BE2C (cell line): ENCODE measurements around the gene PACRG.

Source experiments
- DNase-seq: peaks from one replicate; pipeline ENCODE4 v3.0.0-alpha.2; 2020
- H3K27me3 ChIP-seq: fragments of 250-450 bp; sonication (Bioruptor Pico); 2 replicates; pipeline ENCODE4 v1.5.1; 2020; ENCODE audit warnings: mild to moderate bottlenecking
- H3K36me3 ChIP-seq: fragments of 250-450 bp; sonication (Bioruptor Pico); 2 replicates; pipeline ENCODE4 v1.5.1; 2020; ENCODE audit warnings: mild to moderate bottlenecking
- H3K4me1 ChIP-seq: fragments of 250-450 bp; sonication (Bioruptor Pico); 2 replicates; pipeline ENCODE4 v1.5.1; 2020
- H3K4me3 ChIP-seq: 2 replicates; pipeline ENCODE4 v1.5.1; 2011; ENCODE audit warnings: low read depth, low read length
- H3K9me3 ChIP-seq: fragments of 250-450 bp; sonication (Bioruptor Pico); 2 replicates; pipeline ENCODE4 v1.5.1; 2020
- TF ChIP-seq, protein P1 (sequence below): IDR thresholded peaks from 2 replicates; pipeline ENCODE4 v1.5.1; 2012; ENCODE audit warnings: mild to moderate bottlenecking, low read depth, low read length

Gene PACRG

DNA sequence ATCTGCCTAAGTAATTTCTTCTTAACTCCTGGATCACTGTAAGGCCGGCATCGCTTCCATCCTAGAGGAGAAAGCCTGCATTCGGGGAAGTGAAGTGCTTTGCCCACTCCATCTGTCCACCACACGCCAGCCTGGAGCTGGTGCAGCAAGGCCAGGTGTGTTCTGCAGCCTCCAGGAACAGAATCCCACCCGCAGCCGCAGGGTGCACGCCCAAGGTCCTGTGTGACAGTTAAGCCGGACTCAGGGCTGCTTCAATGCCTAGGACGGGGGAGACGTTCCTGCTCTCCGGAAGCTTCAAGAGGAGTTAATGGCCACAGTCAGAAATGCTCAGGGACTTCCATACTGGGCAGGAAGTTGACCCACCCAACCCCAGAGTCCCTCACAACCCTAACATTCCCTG lies 600.6 kb downstream of the PACRG start:
- H3K9me3 ChIP-seq: no peaks in the 10 kb centered on the region
- no peaks in the 10 kb centered on the region for H3K27me3 ChIP-seq
- no peak for DNase-seq
- H3K4me3 ChIP-seq: no peak overlapping the region
- TF ChIP-seq, protein P1, sequence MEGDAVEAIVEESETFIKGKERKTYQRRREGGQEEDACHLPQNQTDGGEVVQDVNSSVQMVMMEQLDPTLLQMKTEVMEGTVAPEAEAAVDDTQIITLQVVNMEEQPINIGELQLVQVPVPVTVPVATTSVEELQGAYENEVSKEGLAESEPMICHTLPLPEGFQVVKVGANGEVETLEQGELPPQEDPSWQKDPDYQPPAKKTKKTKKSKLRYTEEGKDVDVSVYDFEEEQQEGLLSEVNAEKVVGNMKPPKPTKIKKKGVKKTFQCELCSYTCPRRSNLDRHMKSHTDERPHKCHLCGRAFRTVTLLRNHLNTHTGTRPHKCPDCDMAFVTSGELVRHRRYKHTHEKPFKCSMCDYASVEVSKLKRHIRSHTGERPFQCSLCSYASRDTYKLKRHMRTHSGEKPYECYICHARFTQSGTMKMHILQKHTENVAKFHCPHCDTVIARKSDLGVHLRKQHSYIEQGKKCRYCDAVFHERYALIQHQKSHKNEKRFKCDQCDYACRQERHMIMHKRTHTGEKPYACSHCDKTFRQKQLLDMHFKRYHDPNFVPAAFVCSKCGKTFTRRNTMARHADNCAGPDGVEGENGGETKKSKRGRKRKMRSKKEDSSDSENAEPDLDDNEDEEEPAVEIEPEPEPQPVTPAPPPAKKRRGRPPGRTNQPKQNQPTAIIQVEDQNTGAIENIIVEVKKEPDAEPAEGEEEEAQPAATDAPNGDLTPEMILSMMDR: no peak
- peaks cover 4% of the 10 kb centered on the region; the same call in 1 of the 2 replicates for H3K4me1 ChIP-seq
- H3K36me3 ChIP-seq: no peaks in the 10 kb centered on the region

DNA sequence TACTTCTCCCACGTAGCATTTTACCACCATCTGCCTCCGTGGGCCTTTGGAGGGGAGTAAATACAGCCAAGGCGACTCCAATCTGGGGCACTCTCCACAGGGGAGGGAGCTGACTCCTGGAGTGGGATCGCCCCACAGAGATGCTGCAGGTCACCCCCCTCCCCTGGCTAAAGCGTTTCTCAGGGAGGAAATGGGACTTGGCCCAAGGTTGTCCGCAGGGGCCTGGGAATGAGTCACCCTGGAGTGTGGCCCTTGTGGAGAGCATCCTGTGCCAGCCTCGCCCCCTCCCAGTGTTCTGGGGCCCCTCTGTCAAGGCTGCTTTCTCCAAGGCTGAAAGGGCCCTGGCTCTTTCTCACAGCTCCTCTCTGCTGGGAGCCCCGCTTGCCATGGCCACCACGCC lies 602.2 kb downstream of the PACRG start:
- no peaks in the 10 kb centered on the region for H3K27me3 ChIP-seq
- TF ChIP-seq, protein P1: no peak
- no peak for DNase-seq

DNA sequence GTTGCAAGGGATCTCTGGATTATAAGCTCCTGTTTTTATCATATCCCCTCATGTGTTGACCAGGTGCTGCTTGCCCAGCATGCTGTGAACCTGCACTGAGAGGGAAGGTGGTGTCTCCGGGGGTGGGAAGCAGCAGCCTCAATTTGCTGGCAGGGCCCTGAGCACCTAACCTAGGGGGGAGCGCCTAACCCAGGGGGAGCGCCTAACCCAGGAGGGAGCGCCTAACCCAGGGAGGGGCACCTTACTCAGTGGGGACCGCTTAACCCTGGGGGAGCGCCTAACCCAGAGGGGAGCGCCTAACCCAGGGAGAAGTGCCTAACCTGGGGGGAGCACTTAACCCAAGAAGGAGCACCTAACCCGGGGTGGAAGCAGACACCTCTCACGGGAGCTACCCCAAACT lies 603.5 kb downstream of the PACRG start:
- H3K4me1 ChIP-seq: peaks cover 4% of the 10 kb centered on the region; the same call in 1 of the 2 replicates
- DNase-seq: no peak
- no peaks in the 10 kb centered on the region for H3K36me3 ChIP-seq
- no peaks in the 10 kb centered on the region for H3K27me3 ChIP-seq
- no peak overlapping the region for H3K4me3 ChIP-seq
- TF ChIP-seq, protein P1: no peak
- H3K9me3 ChIP-seq: no peaks in the 10 kb centered on the region

More for the DNA sequence above, 602.2 kb downstream of the PACRG start:
- Histone ChIP-seq H3K4me3 (no peak overlapping the region), H3K36me3 (no peaks in the 10 kb centered on the region), H3K9me3 (no peaks in the 10 kb centered on the region), H3K4me1 (peaks cover 4% of the 10 kb centered on the region; the same call in 1 of the 2 replicates)

DNA sequence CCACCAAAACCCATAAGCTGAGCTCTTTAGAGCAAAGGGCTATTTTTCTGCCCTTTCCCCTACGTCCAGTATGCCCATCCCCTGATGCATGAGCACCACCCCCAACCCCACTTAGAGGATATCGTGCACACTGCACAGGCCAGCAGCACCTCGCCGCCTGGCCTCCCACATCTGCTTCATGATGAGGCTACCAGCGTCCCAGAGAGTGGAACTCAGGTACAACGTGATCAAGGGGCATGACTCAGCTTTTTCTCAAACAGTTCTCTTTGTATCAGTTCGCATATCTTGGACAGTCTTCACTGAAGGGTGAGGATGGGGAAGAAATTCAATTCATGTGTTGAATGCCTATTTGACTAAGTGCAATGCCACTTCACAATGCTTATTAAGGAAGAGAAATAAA lies 604.8 kb downstream of the PACRG start:
- no peak overlapping the region for H3K4me3 ChIP-seq
- H3K36me3 ChIP-seq: no peaks in the 10 kb centered on the region
- no peaks in the 10 kb centered on the region for H3K9me3 ChIP-seq
- peaks cover 4% of the 10 kb centered on the region; the same call in 1 of the 2 replicates for H3K4me1 ChIP-seq
- H3K27me3 ChIP-seq: no peaks in the 10 kb centered on the region
- TF ChIP-seq, protein P1: no peak
- no peak for DNase-seq

DNA sequence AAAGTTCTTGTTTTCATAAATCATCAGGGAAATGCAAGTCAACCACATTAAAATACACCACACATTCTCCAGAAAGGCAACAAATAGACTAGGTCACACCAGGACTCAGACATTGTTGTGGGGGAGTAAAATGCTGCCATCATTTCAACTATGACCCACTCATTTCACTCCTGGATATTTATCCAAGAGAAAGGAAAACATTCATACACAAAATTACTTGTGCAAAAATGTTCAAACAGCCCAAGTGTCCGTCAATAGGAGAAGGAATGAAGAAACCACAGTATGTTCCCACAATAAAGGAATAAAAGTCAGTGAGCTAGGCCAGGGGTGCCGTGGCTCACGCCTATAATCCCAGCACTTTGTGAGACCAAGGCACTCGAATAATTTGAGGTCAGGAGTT lies 605.3 kb downstream of the PACRG start:
- no peaks in the 10 kb centered on the region for H3K27me3 ChIP-seq
- no peaks in the 10 kb centered on the region for H3K9me3 ChIP-seq
- H3K36me3 ChIP-seq: no peaks in the 10 kb centered on the region
- no peak for DNase-seq
- TF ChIP-seq, protein P1: no peak
- peaks cover 4% of the 10 kb centered on the region; the same call in 1 of the 2 replicates for H3K4me1 ChIP-seq
- H3K4me3 ChIP-seq: no peak overlapping the region

DNA sequence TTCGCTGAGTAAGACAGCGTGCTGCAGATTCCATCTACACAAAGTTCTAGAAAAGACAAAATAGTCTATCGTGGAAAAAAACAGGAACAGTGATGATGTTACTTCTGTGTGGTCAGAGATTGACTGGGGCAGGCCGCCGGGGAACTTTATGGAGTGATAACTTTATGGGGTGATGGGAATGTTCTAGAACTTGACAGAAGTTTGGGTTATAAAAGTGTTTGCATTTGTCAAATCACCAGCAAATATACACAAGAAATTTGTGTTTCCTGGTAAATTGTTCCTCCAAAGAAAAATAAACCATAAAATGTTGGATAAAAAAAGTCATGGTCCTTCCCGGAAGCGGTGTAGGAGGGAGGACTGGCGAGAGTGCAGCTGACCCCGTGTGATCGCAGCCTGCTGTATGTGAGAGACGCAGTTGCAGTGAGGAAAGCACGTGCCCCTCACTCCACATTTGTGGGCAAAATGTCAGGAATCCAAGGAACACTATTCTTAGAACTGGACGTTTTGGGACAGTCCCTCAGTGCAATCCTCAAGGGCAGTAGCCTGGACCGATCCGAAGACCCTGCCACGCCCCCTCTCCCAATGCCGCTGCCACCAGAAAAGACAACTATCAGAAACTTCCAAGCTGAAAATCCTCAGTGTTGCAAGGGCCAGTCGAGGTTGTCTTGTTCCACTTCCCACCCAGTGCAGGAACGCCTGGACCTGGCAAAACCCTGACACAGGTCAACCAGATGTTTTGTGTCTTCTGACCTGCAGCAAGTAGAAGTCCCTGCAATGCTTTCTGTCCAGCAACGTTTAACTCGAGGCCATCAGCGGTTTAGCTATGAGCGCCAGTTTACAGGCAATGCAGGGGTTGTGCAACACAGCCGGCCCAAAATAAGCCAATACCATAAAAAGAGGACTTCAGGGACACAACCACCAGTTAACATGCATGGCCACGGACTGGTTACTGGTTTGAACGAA lies 606.2 kb downstream of the PACRG start:
- H3K4me3 ChIP-seq: no peak overlapping the region
- no peaks in the 10 kb centered on the region for H3K4me1 ChIP-seq
- H3K36me3 ChIP-seq: no peaks in the 10 kb centered on the region
- TF ChIP-seq, protein P1: no peak
- DNase-seq: no peak
- no peaks in the 10 kb centered on the region for H3K27me3 ChIP-seq
- no peaks in the 10 kb centered on the region for H3K9me3 ChIP-seq
